IPS DF 6.9 (cell line): ENCODE data around the gene WNT8A.

ENCODE experiments used
- DNase-seq: peaks from one replicate; pipeline ENCODE4 v3.0.0-alpha.2; 2013; ENCODE audit warnings: low read depth, low spot score
- H3K27ac ChIP-seq: one replicate; pipeline ENCODE4 v1.5.1; 2013; ENCODE audit warnings: low read length, control low read depth
- H3K27me3 ChIP-seq: 2 replicates; pipeline ENCODE4 v1.6.1; 2013; ENCODE audit warnings: mild to moderate bottlenecking, low read length; ENCODE audit not compliant: control insufficient read depth, insufficient read depth
- H3K36me3 ChIP-seq: 2 replicates; pipeline ENCODE4 v1.6.1; 2013; ENCODE audit warnings: low read length; ENCODE audit not compliant: control insufficient read depth, insufficient read depth
- H3K4me1 ChIP-seq: 2 replicates; pipeline ENCODE4 v1.6.1; 2013; ENCODE audit warnings: low read length; ENCODE audit not compliant: control insufficient read depth, insufficient read depth
- H3K4me3 ChIP-seq: 2 replicates; pipeline ENCODE4 v1.5.1; 2013; ENCODE audit warnings: mild to moderate bottlenecking, low read length
- H3K9me3 ChIP-seq: 2 replicates; pipeline ENCODE4 v1.6.1; 2013; ENCODE audit warnings: low read length, inconsistent platforms; ENCODE audit not compliant: control insufficient read depth, insufficient read depth
- WGBS: extraction: QIAGEN DNeasy Blood & Tissue Kit; methylation state at CpG from one replicate; pipeline ENCODE4 v1.1.7; 2013; ENCODE audit warnings: mixed read lengths, missing lambda C conversion rate; ENCODE audit not compliant: insufficient read length, insufficient coverage; 5-methylcytosine and 5-hydroxymethylcytosine counted together

Gene WNT8A

GRCh38 chr5:138092301-138092700 is 8.5 kb downstream of the WNT8A start:
- no CpG with 5 or more reads among the region's 1 CpG for WGBS
- DNase-seq = no peak
- peaks cover 1% of the 10 kb centered on the region; the same call in 1 of the 2 replicates for H3K9me3 ChIP-seq
- H3K36me3 ChIP-seq = no peaks in the 10 kb centered on the region
- H3K4me3 ChIP-seq = no peak overlapping the region
- peaks cover 6% of the 10 kb centered on the region for H3K4me1 ChIP-seq
- H3K27me3 ChIP-seq = peaks cover 66% of the 10 kb centered on the region
- no peak overlapping the region for H3K27ac ChIP-seq

GRCh38 chr5:138093036-138093435 is 9.2 kb downstream of the WNT8A start:
- no peaks in the 10 kb centered on the region for H3K36me3 ChIP-seq
- peaks cover 6% of the 10 kb centered on the region for H3K4me1 ChIP-seq
- no peak overlapping the region for H3K4me3 ChIP-seq
- no peak for DNase-seq
- WGBS = no CpG with 5 or more reads among the region's 1 CpG
- peaks cover 1% of the 10 kb centered on the region; the same call in 1 of the 2 replicates for H3K9me3 ChIP-seq
- H3K27ac ChIP-seq = no peak overlapping the region
- peaks cover 67% of the 10 kb centered on the region for H3K27me3 ChIP-seq

GRCh38 chr5:138095100-138095907 is 11.5 kb downstream of the WNT8A start:
- DNase-seq = no peak
- Histone ChIP-seq H3K27ac (no peak overlapping the region), H3K4me3 (no peak overlapping the region), H3K9me3 (peaks cover 1% of the 10 kb centered on the region; the same call in 1 of the 2 replicates), H3K4me1 (peaks cover 6% of the 10 kb centered on the region), H3K36me3 (no peaks in the 10 kb centered on the region), H3K27me3 (peaks cover 60% of the 10 kb centered on the region)
- WGBS = no CpG with 5 or more reads among the region's 4 CpGs

- WGBS = no CpG with 5 or more reads among the region's 2 CpGs
- Histone ChIP-seq H3K9me3 (no peaks in the 10 kb centered on the region), H3K27ac (no peak overlapping the region), H3K4me3 (no peak overlapping the region), H3K27me3 (peaks cover 49% of the 10 kb centered on the region), H3K4me1 (peaks cover 6% of the 10 kb centered on the region), H3K36me3 (no peaks in the 10 kb centered on the region)
- no peak for DNase-seq
Observed at GRCh38 chr5:138096363-138096762, 12.5 kb downstream of the WNT8A start.

- no peak for DNase-seq
- WGBS = no CpG with 5 or more reads among the region's 11 CpGs
- no peaks in the 10 kb centered on the region for H3K36me3 ChIP-seq
- peaks cover 46% of the 10 kb centered on the region for H3K27me3 ChIP-seq
- no peaks in the 10 kb centered on the region for H3K9me3 ChIP-seq
- H3K4me3 ChIP-seq = no peak overlapping the region
- H3K4me1 ChIP-seq = peaks cover 5% of the 10 kb centered on the region
- no peak overlapping the region for H3K27ac ChIP-seq
Observed at GRCh38 chr5:138096997-138097828, 13.4 kb downstream of the WNT8A start.

GRCh38 chr5:138102454-138103318 is 18.9 kb downstream of the WNT8A start:
- no peak for DNase-seq
- no peaks in the 10 kb centered on the region for H3K36me3 ChIP-seq
- H3K27ac ChIP-seq = no peak overlapping the region
- H3K27me3 ChIP-seq = peaks cover 13% of the 10 kb centered on the region
- WGBS = no CpG with 5 or more reads among the region's 7 CpGs
- H3K9me3 ChIP-seq = no peaks in the 10 kb centered on the region
- H3K4me3 ChIP-seq = no peak overlapping the region
- no peaks in the 10 kb centered on the region; the same call in 1 of the 2 replicates for H3K4me1 ChIP-seq

GRCh38 chr5:138103319-138103637 is 19.4 kb downstream of the WNT8A start:
- no peak overlapping the region for H3K4me3 ChIP-seq
- H3K27ac ChIP-seq = no peak overlapping the region
- no CpG with 5 or more reads among the region's 3 CpGs for WGBS
- no peak for DNase-seq
- H3K27me3 ChIP-seq = peaks cover 9% of the 10 kb centered on the region; the same call in 1 of the 2 replicates
- H3K36me3 ChIP-seq = no peaks in the 10 kb centered on the region
- H3K4me1 ChIP-seq = no peaks in the 10 kb centered on the region; the same call in 1 of the 2 replicates
- H3K9me3 ChIP-seq = no peaks in the 10 kb centered on the region

GRCh38 chr5:138105709-138106108 is 21.9 kb downstream of the WNT8A start:
- 100% methylated on average over 1 of the region's 6 CpGs for WGBS
- no peak for DNase-seq
- H3K4me1 ChIP-seq = peaks cover 1% of the 10 kb centered on the region; the same call in 1 of the 2 replicates
- H3K36me3 ChIP-seq = no peaks in the 10 kb centered on the region
- no peak overlapping the region for H3K4me3 ChIP-seq
- no peaks in the 10 kb centered on the region; the same call in 1 of the 2 replicates for H3K27me3 ChIP-seq
- no peaks in the 10 kb centered on the region for H3K9me3 ChIP-seq
- H3K27ac ChIP-seq = no peak overlapping the region

GRCh38 chr5:138107213-138107612 is 23.4 kb downstream of the WNT8A start:
- WGBS = no CpG with 5 or more reads among the region's 1 CpG
- H3K4me3 ChIP-seq = no peak overlapping the region
- H3K4me1 ChIP-seq = peaks cover 1% of the 10 kb centered on the region; the same call in 1 of the 2 replicates
- no peak overlapping the region for H3K27ac ChIP-seq
- DNase-seq = no peak
- H3K27me3 ChIP-seq = no peaks in the 10 kb centered on the region
- H3K36me3 ChIP-seq = no peaks in the 10 kb centered on the region
- H3K9me3 ChIP-seq = no peaks in the 10 kb centered on the region
